GM12891 (cell line): ENCODE results near the gene GHRL.

ENCODE experiments used
- DNase-seq: peaks from one replicate; pipeline ENCODE4 v3.0.0; 2011; ENCODE audit warnings: low spot score; ENCODE audit not compliant: insufficient read length
- FAIRE-seq: peaks from 2 replicates; lab custom pipeline; 2011; peaks lifted over from hg19 to GRCh38; lab: Jason Lieb, UNC
- PAX5 ChIP-seq: IDR thresholded peaks from 2 replicates; pipeline ENCODE4 v1.6.1; 2011; ENCODE audit warnings: low read length, moderate library complexity, mild to moderate bottlenecking; ENCODE audit not compliant: insufficient read depth, severe bottlenecking
- POLR2A ChIP-seq: IDR thresholded peaks from 2 replicates; pipeline ENCODE4 v1.6.1; 2011; ENCODE audit warnings: low read depth, low read length, control low read depth
- POLR2AphosphoS5 ChIP-seq: IDR thresholded peaks from 2 replicates; pipeline ENCODE4 v1.6.1; 2011; ENCODE audit warnings: low read depth, low read length, control low read depth
- POU2F2 ChIP-seq: IDR thresholded peaks from 2 replicates; pipeline ENCODE4 v1.6.1; 2011; ENCODE audit warnings: low read depth, mild to moderate bottlenecking, control low read depth, low read length, moderate library complexity
- SPI1 ChIP-seq: IDR thresholded peaks from 2 replicates; pipeline ENCODE4 v1.6.1; 2011; ENCODE audit warnings: low read depth, low read length, control low read depth
- TAF1 ChIP-seq: IDR thresholded peaks from 2 replicates; pipeline ENCODE4 v1.6.1; 2011; ENCODE audit warnings: low read depth, low read length, control low read depth

The GHRL gene

GRCh38 chr3:10288575-10288960 lies 4.2 kb downstream of the GHRL start:
- FAIRE-seq (no peak), DNase-seq (no peak)
- TF ChIP-seq SPI1 = no peak
- TF ChIP-seq TAF1 = no peak
- no peak for TF ChIP-seq POLR2A
- TF ChIP-seq POU2F2 = no peak
- TF ChIP-seq PAX5 = no peak
- TF ChIP-seq POLR2AphosphoS5 = no peak

- DNase-seq = no peak
- FAIRE-seq = no peak
- TF ChIP-seq SPI1 = no peak
Observed at GRCh38 chr3:10287936-10288574, 4.7 kb downstream of the GHRL start.

- no peak for DNase-seq
- no peak for FAIRE-seq
- TF ChIP-seq POLR2A (no peak; the same call in 1 of the 2 replicates), POLR2AphosphoS5 (no peak), POU2F2 (no peak), SPI1 (no peak), PAX5 (no peak), TAF1 (no peak)
Observed at GRCh38 chr3:10286596-10287295, 6.0 kb downstream of the GHRL start.

- no peak for TF ChIP-seq POU2F2
- TF ChIP-seq POLR2A = no peak
- TF ChIP-seq SPI1 = no peak
- no peak for TF ChIP-seq PAX5
- TF ChIP-seq TAF1 = no peak
- no peak for TF ChIP-seq POLR2AphosphoS5
- DNase-seq (no peak), FAIRE-seq (no peak)
Observed at GRCh38 chr3:10286133-10286524, 6.6 kb downstream of the GHRL start.

GRCh38 chr3:10285272-10286132 lies 7.2 kb downstream of the GHRL start:
- FAIRE-seq (no peak), DNase-seq (no peak)
- TF ChIP-seq PAX5 (no peak), POLR2A (no peak), POLR2AphosphoS5 (no peak), TAF1 (no peak), SPI1 (no peak), POU2F2 (no peak)

GRCh38 chr3:10284496-10284895 lies 8.3 kb downstream of the GHRL start:
- no peak for DNase-seq
- FAIRE-seq = no peak
- TF ChIP-seq POLR2AphosphoS5 (no peak), POU2F2 (no peak), SPI1 (no peak), POLR2A (no peak; the same call in 1 of the 2 replicates), PAX5 (no peak), TAF1 (no peak)

GRCh38 chr3:10283638-10284037 lies 9.1 kb downstream of the GHRL start:
- no peak for DNase-seq
- FAIRE-seq = no peak
- no peak for TF ChIP-seq POU2F2
- no peak for TF ChIP-seq TAF1
- TF ChIP-seq PAX5 = no peak
- no peak for TF ChIP-seq POLR2AphosphoS5
- TF ChIP-seq POLR2A = no peak
- no peak for TF ChIP-seq SPI1

- DNase-seq = no peak
- TF ChIP-seq POLR2A (no peak), POLR2AphosphoS5 (no peak), PAX5 (no peak), TAF1 (no peak), POU2F2 (no peak), SPI1 (no peak)
- no peak for FAIRE-seq
Observed at GRCh38 chr3:10281951-10282350, 10.8 kb downstream of the GHRL start.

GRCh38 chr3:10280571-10280970 lies 12.2 kb downstream of the GHRL start:
- DNase-seq (no peak), FAIRE-seq (no peak)
- TF ChIP-seq TAF1 (no peak), SPI1 (no peak), POLR2AphosphoS5 (no peak), PAX5 (no peak), POLR2A (no peak), POU2F2 (no peak)

GRCh38 chr3:10280177-10280529 lies 12.6 kb downstream of the GHRL start:
- DNase-seq (no peak), FAIRE-seq (no peak)

More at GRCh38 chr3:10280177-10280529, 12.6 kb downstream of the GHRL start:
- no peak for TF ChIP-seq PAX5
